CD14-positive monocyte (primary cell): ENCODE data around the gene RPS6KA2. TPM values are rescaled to one million over a fixed set of nuclear protein-coding genes. Genes with fewer than 3 reads are reported as not detected.

Experiments used
- DNase-seq, 3 donors: peaks; one replicate each; pipeline ENCODE4 v3.0.0-alpha.2; 2011 to 2022
- H2AFZ ChIP-seq: 2 replicates; pipeline ENCODE4 v1.6.0; 2012; ENCODE audit warnings: mild to moderate bottlenecking, low read depth, low read length, inconsistent platforms; ENCODE audit not compliant: insufficient read depth, poor library complexity, severe bottlenecking
- H3K27ac ChIP-seq, 2 donors: 1 replicate in 1 of 2; 2 replicates in 1 of 2; pipeline ENCODE4 v1.5.1; 2012 to 2013; ENCODE audit warnings: low read length in 2 of 2, control low read depth in 1 of 2, inconsistent platforms in 1 of 2, low read depth in 1 of 2, mild to moderate bottlenecking in 1 of 2
- H3K27me3 ChIP-seq, 2 donors: one replicate each; pipeline versions ENCODE4 v1.6.0 to v1.6.1; 2011 to 2013; ENCODE audit warnings: low read length in 2 of 2; ENCODE audit not compliant: control insufficient read depth in 2 of 2, insufficient read depth in 2 of 2
- H3K36me3 ChIP-seq, 2 donors: replicated peaks in 1 of 2; 1 replicate in 1 of 2; 2 replicates in 1 of 2; pipeline versions ENCODE4 v1.5.1 to v1.6.1; 2012 to 2013; ENCODE audit warnings: low read length in 2 of 2, control low read depth in 1 of 2, inconsistent platforms in 1 of 2, mild to moderate bottlenecking in 1 of 2; ENCODE audit not compliant: insufficient read depth in 2 of 2, control insufficient read depth in 1 of 2
- H3K4me1 ChIP-seq, 2 donors: 1 replicate in 1 of 2; 2 replicates in 1 of 2; pipeline versions ENCODE4 v1.5.1 to v1.6.1; 2012 to 2013; ENCODE audit warnings: low read length in 2 of 2, control low read depth in 1 of 2, inconsistent platforms in 1 of 2, mild to moderate bottlenecking in 1 of 2, moderate library complexity in 1 of 2; ENCODE audit not compliant: insufficient read depth in 2 of 2, control insufficient read depth in 1 of 2
- H3K4me2 ChIP-seq: replicated peaks from 2 replicates; pipeline ENCODE3; 2012; ENCODE audit warnings: low read length, moderate library complexity, mild to moderate bottlenecking; ENCODE audit not compliant: poor library complexity, severe bottlenecking; ENCODE audit errors: extremely low read depth
- H3K4me3 ChIP-seq, 3 experiments: fragments of 200-600 bp in 1 of 3; sonication (generic) in 1 of 3; replicated peaks in 1 of 3; 1 replicate in 2 of 3; 2 replicates in 1 of 3; pipeline ENCODE4 v1.5.1; 2011 to 2013; ENCODE audit warnings: low read length in 3 of 3, mild to moderate bottlenecking in 3 of 3, control low read depth in 2 of 3, low read depth in 2 of 3, inconsistent platforms in 1 of 3, moderate library complexity in 1 of 3
- H3K79me2 ChIP-seq: 2 replicates; pipeline ENCODE4 v1.6.0; 2012; ENCODE audit warnings: mild to moderate bottlenecking, control low read depth, inconsistent platforms, low read length, moderate library complexity; ENCODE audit not compliant: insufficient read depth
- H3K9ac ChIP-seq: 2 replicates; pipeline ENCODE4 v1.6.0; 2017; ENCODE audit warnings: low read length, mild to moderate bottlenecking; ENCODE audit not compliant: insufficient read depth, poor library complexity, severe bottlenecking
- H3K9me3 ChIP-seq, 2 donors: replicated peaks in 1 of 2; 1 replicate in 1 of 2; 2 replicates in 1 of 2; pipeline versions ENCODE4 v1.5.1 to v1.6.1; 2012 to 2013; ENCODE audit warnings: low read length in 2 of 2, control low read depth in 1 of 2; ENCODE audit not compliant: control insufficient read depth in 1 of 2, insufficient read depth in 1 of 2
- H4K20me1 ChIP-seq: 2 replicates; pipeline ENCODE4 v1.6.0; 2012; ENCODE audit warnings: mild to moderate bottlenecking, low read length, control low read depth, moderate library complexity; ENCODE audit not compliant: insufficient read depth
- H3K27ac Mint-ChIP-seq, 7 donors: one replicate each; pipeline ENCODE4 v1.8.0; 2020; ENCODE audit warnings: mild to moderate bottlenecking in 7 of 7, mixed read lengths in 7 of 7, moderate library complexity in 6 of 7, inconsistent platforms in 2 of 7
- H3K27me3 Mint-ChIP-seq, 3 donors: one replicate each; pipeline ENCODE4 v1.8.0; 2021 to 2022; ENCODE audit warnings: low read depth in 3 of 3, mild to moderate bottlenecking in 3 of 3, mixed read lengths in 3 of 3, moderate library complexity in 3 of 3, inconsistent platforms in 1 of 3
- H3K36me3 Mint-ChIP-seq, 2 donors: one replicate each; pipeline ENCODE4 v1.8.0; 2020; ENCODE audit warnings: mixed read lengths in 2 of 2, inconsistent platforms in 1 of 2, mild to moderate bottlenecking in 1 of 2
- H3K4me1 Mint-ChIP-seq: one replicate; pipeline ENCODE4 v1.8.0; 2020; ENCODE audit warnings: mild to moderate bottlenecking, mixed read lengths
- H3K4me3 Mint-ChIP-seq, 2 donors: one replicate each; pipeline ENCODE4 v1.8.0; 2020; ENCODE audit warnings: mild to moderate bottlenecking in 2 of 2, mixed read lengths in 2 of 2, moderate library complexity in 1 of 2
- H3K9me3 Mint-ChIP-seq, 7 donors: one replicate each; pipeline ENCODE4 v1.8.0; 2020 to 2022; ENCODE audit warnings: mixed read lengths in 7 of 7, mild to moderate bottlenecking in 6 of 7, moderate library complexity in 6 of 7, inconsistent platforms in 2 of 7
- CTCF ChIP-seq: fragments of 200-600 bp; IDR thresholded peaks from one replicate; pipeline ENCODE4 v1.8.0; 2022; ENCODE audit warnings: antibody characterized with exemption, mild to moderate bottlenecking
- WGBS: methylation state at CpG from one replicate; pipeline ENCODE4 v1.1.5; 2013; ENCODE audit warnings: missing lambda C conversion rate; ENCODE audit not compliant: insufficient coverage; 5-methylcytosine and 5-hydroxymethylcytosine counted together
- intact Hi-C, 2 donors: fragments of 100-400 bp; cut with micrococcal nuclease; formaldehyde crosslinking; loops; one replicate each; pipeline versions ENCODE4 v1.15.0 to v1.15.1; 2023
- polyA plus RNA-seq, 3 donors: library from polyadenylated mRNA; depleted of rRNA in 1 of 3; unstranded in 2 of 3; stranded (reverse) in 1 of 3; fragments of 300-500 nt in 2 of 3; fragments of >200 nt in 1 of 3; fragmentation: Illumina TruSeq in 2 of 3; gene quantifications; 1 replicate in 2 of 3; 2 replicates in 1 of 3; pipeline ENCODE4 v1.2.3, GENCODE V29; 2012 to 2021

The RPS6KA2 gene
- polyA plus RNA-seq, 3 donors, result 1.4 to 3.1 (median 1.9) TPM

DNA sequence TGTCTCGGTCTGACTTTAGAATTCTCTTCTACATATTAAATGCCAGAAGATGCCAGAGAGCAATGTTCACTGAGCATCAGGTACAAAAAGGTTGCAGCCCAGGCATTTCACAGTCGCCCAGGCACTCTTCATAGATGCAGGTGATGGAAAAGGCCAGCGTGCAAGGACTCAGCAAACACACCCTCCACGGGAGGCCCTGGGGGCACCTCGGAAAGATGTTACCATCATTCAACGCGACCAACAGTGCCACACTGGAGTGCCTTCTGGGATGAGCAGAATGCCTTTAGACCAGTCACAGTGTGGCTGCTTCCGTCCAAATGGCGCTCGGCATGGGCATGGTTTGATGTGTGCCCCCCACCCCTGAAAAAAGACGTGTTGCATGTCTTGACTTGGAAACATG is 36.0 kb downstream of the RPS6KA2 start:
- 92% methylated on average over 11 of the region's 11 CpGs for WGBS
- H3K9ac ChIP-seq, result no peak overlapping the region
- H3K27me3 ChIP-seq, result no peaks in the 10 kb centered on the region
- H4K20me1 ChIP-seq, result no peaks in the 10 kb centered on the region
- H3K9me3 Mint-ChIP-seq, result peaks cover 0 to 3% (median 0%) of the 10 kb centered on the region in 7 donors
- H3K4me3 ChIP-seq, result no peak overlapping the region
- no peaks in the 10 kb centered on the region for H3K36me3 ChIP-seq
- H3K9me3 ChIP-seq, result no peaks in the 10 kb centered on the region
- H3K27ac ChIP-seq, result no peak overlapping the region
- H2AFZ ChIP-seq, result no peak overlapping the region
- H3K4me2 ChIP-seq, result no peak overlapping the region
- DNase-seq, result no peak
- peaks cover 40 to 43% of the 10 kb centered on the region in 2 donors for H3K4me1 ChIP-seq
- peaks cover 39% of the 10 kb centered on the region for H3K4me1 Mint-ChIP-seq
- H3K79me2 ChIP-seq, result no peaks in the 10 kb centered on the region
- intact Hi-C loops, result no loop called here
- TF ChIP-seq CTCF, result no peak
- H3K27me3 Mint-ChIP-seq, result peaks cover 0 to 4% (median 1%) of the 10 kb centered on the region in 3 donors
- H3K27ac Mint-ChIP-seq, result no peak overlapping the region
- H3K4me3 Mint-ChIP-seq, result no peak overlapping the region
- no peaks in the 10 kb centered on the region for H3K36me3 Mint-ChIP-seq

- WGBS, result 78% methylated on average over 5 of the region's 8 CpGs
- Histone ChIP-seq H3K4me3 (peak overlapping the region in 1 of 3 experiments; percentile 63), H4K20me1 (no peaks in the 10 kb centered on the region), H3K9ac (no peak overlapping the region), H3K9me3 (no peaks in the 10 kb centered on the region), H3K36me3 (no peaks in the 10 kb centered on the region), H3K4me2 (peak overlapping the region; percentile 67), H2AFZ (peak overlapping the region; percentile 40), H3K27ac (peak overlapping the region in 1 of 2 donors; percentile 73), H3K27me3 (no peaks in the 10 kb centered on the region), H3K79me2 (no peaks in the 10 kb centered on the region), H3K4me1 (peaks cover 41 to 44% of the 10 kb centered on the region in 2 donors)
- intact Hi-C loops, result no loop called here
- Mint-ChIP-seq H3K27ac (peak overlapping the region; percentile 80 to 94 (median 89)), H3K36me3 (no peaks in the 10 kb centered on the region), H3K4me3 (peak overlapping the region in 1 of 2 donors; percentile 75), H3K9me3 (peaks cover 0 to 3% (median 0%) of the 10 kb centered on the region in 7 donors), H3K27me3 (peaks cover 0 to 3% (median 1%) of the 10 kb centered on the region in 3 donors), H3K4me1 (peaks cover 42% of the 10 kb centered on the region)
- no peak for TF ChIP-seq CTCF
- peak in 2 of 3 donors; percentile 24 to 25 for DNase-seq
Observed at GRCh38 chr6:166589786-166590574, 37.1 kb downstream of the RPS6KA2 start.
